ENCODE results near the gene RUNX3.

DNA sequence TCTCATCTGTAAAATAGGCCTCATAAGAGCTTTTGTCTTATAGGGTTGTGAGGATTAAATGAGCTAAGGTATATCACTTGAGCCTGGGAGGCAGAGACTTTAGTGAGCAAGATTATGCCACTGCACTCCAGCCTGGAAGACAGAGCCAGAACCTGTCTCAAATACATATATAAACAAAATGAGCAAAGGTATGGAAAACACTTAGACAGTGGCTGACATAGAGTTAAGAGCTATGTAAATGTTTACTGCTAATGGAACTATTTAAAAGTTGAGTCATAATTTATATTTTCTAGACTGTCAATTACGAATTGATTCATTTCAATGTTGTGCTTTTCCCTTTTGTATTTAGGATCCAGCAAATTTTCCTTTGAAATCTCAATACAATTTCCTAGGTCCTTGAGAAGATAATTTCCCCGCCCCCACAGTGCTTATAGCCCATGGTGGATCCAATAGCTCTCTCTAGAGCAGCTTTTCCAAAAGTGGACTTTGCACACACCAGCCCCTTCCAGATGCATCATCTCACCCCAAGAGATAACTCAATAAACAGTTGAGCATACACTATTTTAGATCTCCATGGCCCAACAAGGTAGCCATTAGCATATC lies 21.8 kb upstream of the RUNX3 start:
- TF ChIP-seq, protein P1, sequence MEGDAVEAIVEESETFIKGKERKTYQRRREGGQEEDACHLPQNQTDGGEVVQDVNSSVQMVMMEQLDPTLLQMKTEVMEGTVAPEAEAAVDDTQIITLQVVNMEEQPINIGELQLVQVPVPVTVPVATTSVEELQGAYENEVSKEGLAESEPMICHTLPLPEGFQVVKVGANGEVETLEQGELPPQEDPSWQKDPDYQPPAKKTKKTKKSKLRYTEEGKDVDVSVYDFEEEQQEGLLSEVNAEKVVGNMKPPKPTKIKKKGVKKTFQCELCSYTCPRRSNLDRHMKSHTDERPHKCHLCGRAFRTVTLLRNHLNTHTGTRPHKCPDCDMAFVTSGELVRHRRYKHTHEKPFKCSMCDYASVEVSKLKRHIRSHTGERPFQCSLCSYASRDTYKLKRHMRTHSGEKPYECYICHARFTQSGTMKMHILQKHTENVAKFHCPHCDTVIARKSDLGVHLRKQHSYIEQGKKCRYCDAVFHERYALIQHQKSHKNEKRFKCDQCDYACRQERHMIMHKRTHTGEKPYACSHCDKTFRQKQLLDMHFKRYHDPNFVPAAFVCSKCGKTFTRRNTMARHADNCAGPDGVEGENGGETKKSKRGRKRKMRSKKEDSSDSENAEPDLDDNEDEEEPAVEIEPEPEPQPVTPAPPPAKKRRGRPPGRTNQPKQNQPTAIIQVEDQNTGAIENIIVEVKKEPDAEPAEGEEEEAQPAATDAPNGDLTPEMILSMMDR (conservative IDR thresholded peaks at IDR 0.05; ENCODE audit: low read length), result no peak
- TF ChIP-seq EZH2phosphoT487 (IDR thresholded peaks at IDR 0.05; ENCODE audit: borderline replicate concordance, low read depth, low read length), result no peak
